ENCODE results near the gene MUSTN1. TPM values are rescaled to one million over a fixed set of nuclear protein-coding genes. Genes with fewer than 3 reads are reported as not detected.

MUSTN1 gene
- 0.19 to 0.28 TPM (median 0.21 TPM) in 3 of 5 replicates, not detected in the others for total RNA-seq (2022; extraction: Qiagen RNA extraction)

GRCh38 chr3:52834871-52835501, at the start of gene MUSTN1:
Gene MUSTN1, minus strand, starts transcription at chr3:52835019. Its CDS starts 71 bp downstream, at chr3:52834948.

GRCh38 chr3:52830535-52831258, 4.1 kb downstream of the MUSTN1 start, which contains the start of gene ITIH4:
Gene ITIH4, minus strand, starts transcription at chr3:52830672. Its CDS starts 30 bp downstream, at chr3:52830642.

GRCh38 chr3:52794612-52795099, 40.2 kb downstream of the MUSTN1 start, which contains the start of gene ITIH3:
Gene ITIH3, plus strand, starts transcription at chr3:52794796. Its CDS starts 8 bp downstream, at chr3:52794804.

Other genes starting within 250 kb of the MUSTN1 start
- 9.8 to 15.1 TPM (median 14.7 TPM) in 5 replicates for gene PBRM1, start 149.1 kb downstream of the MUSTN1 start, total RNA-seq (2022; extraction: Qiagen RNA extraction)
- 91.2 to 148 TPM (median 94.3 TPM) in 5 replicates for gene GNL3, start 149.0 kb downstream of the MUSTN1 start, total RNA-seq (2022; extraction: Qiagen RNA extraction)
- 33.4 to 43.7 TPM (median 38.6 TPM) in 5 replicates for gene GLT8D1, start 129.2 kb downstream of the MUSTN1 start, total RNA-seq (2022; extraction: Qiagen RNA extraction)
- gene SPCS1, start 128.9 kb downstream of the MUSTN1 start, total RNA-seq (2022; extraction: Qiagen RNA extraction): 151 to 178 TPM (median 163 TPM) in 5 replicates
- gene NEK4, start 64.1 kb downstream of the MUSTN1 start, total RNA-seq (2022; extraction: Qiagen RNA extraction): 10.6 to 15.1 TPM (median 12.9 TPM) in 5 replicates
- not detected in 5 replicates for gene ITIH1, start 57.4 kb downstream of the MUSTN1 start, total RNA-seq (2022; extraction: Qiagen RNA extraction)
- gene ITIH3, start 40.2 kb downstream of the MUSTN1 start, total RNA-seq (2022; extraction: Qiagen RNA extraction): 0.05 TPM in 1 of 5 replicates, not detected in the others
- 0.18 to 0.92 TPM (median 0.71 TPM) in 5 replicates for gene ITIH4, start 4.3 kb downstream of the MUSTN1 start, total RNA-seq (2022; extraction: Qiagen RNA extraction)
- 5.8 to 9.2 TPM (median 7.7 TPM) in 5 replicates for gene STIMATE, start 62.5 kb upstream of the MUSTN1 start, total RNA-seq (2022; extraction: Qiagen RNA extraction)
- gene SFMBT1, start 211.1 kb upstream of the MUSTN1 start, total RNA-seq (2022; extraction: Qiagen RNA extraction): 7.6 to 9.2 TPM (median 8.1 TPM) in 5 replicates